ENCODE measurements around the gene GKN2. TPM values are rescaled to one million over a fixed set of nuclear protein-coding genes. Genes with fewer than 3 reads are reported as not detected.

The GKN2 gene, protein sequence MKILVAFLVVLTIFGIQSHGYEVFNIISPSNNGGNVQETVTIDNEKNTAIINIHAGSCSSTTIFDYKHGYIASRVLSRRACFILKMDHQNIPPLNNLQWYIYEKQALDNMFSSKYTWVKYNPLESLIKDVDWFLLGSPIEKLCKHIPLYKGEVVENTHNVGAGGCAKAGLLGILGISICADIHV
- not detected for polyA plus RNA-seq

DNA sequence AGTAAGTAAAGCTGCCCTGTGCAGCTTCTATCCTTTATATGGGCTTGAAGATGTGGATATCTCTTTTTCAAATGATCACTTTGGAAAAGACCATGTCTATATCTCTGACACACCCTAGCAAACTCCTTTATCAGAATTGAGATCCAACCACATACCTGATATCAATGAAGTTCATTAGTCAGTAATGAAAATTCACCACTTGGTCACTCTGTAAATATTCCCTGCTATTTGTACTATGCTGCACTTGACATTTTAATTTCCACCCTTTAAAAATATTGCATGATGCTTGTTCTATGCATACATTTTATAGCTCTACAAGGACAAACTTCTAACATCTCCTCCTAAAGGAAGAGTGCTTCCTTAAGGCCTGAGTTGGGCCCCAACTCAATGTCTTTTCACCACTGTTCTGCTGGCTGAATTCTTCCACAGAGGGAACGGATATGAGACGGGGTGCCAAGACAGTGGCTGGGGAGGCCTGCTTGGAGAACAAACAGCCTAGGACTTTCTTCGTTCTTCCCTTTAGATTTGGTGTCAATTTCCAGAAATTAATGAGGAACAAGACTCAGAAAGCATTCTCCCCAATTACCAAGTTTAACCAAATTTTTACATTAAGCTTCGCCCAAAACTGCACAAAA, at the start of gene GKN2:
Gene GKN2, minus strand, starts transcription at position 7 of the 635 bp plus-strand sequence. CDS start 32 bp downstream, outside the sequence.
- Mint-ChIP-seq H3K9me3 (peaks cover 0 to 6% (median 0%) of the 10 kb centered on the region in 3 donors), H3K4me1 (no peaks in the 10 kb centered on the region), H3K27ac (no peak within 1 kb of the TSS), H3K27me3 (peaks cover 8% of the 10 kb centered on the region), H3K36me3 (no peaks in the 10 kb centered on the region), H3K4me3 (no peak within 1 kb of the TSS)

DNA sequence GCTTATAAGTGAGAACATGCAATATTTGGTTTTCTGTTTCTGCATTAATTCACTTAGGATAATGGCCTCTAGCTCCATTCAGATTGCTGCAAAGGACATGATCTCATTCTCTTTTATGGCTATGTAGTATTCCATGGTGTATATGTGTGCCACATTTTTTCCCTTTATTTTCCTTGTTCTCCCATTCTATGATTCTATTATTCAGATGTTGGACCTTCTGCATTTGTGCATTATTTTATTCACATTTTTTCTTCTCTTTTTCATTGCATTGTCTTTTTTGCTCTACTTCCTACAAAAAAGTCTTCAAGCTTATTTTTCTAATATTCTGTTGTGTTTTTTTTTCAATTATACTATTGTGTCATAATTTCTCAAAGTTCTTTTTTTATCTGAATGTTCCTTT, 49.2 kb upstream of the GKN2 start:
- Mint-ChIP-seq H3K4me1 (peaks cover 0 to 4% (median 0%) of the 10 kb centered on the region in 3 donors), H3K27me3 (peaks cover 15% of the 10 kb centered on the region), H3K4me3 (no peak overlapping the region), H3K27ac (no peak overlapping the region), H3K9me3 (peaks cover 5 to 10% (median 9%) of the 10 kb centered on the region in 3 donors), H3K36me3 (peaks cover 4% of the 10 kb centered on the region)

DNA sequence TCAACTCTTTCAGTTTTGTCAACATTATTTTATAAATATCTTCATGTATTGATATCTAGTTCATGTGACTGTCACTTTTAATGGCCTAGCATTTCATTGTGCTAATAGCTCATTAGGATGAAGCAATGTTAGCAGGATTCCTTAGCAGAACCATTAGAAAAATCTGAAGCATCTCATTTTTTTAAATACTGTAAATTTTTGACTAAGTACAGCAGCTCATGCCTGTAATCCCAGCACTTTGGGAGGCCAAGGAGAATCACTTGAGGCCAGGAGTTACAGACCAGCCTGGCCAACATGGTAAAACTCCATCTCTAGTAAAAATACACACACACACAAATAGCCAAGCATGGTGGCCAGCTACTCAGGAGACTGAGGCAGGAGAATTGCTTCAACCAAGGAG, 44.7 kb upstream of the GKN2 start:
- Mint-ChIP-seq H3K9me3 (peaks cover 2 to 10% (median 4%) of the 10 kb centered on the region in 3 donors), H3K4me3 (no peak overlapping the region), H3K4me1 (no peaks in the 10 kb centered on the region), H3K27ac (no peak overlapping the region), H3K36me3 (peaks cover 2% of the 10 kb centered on the region), H3K27me3 (peaks cover 10% of the 10 kb centered on the region)

DNA sequence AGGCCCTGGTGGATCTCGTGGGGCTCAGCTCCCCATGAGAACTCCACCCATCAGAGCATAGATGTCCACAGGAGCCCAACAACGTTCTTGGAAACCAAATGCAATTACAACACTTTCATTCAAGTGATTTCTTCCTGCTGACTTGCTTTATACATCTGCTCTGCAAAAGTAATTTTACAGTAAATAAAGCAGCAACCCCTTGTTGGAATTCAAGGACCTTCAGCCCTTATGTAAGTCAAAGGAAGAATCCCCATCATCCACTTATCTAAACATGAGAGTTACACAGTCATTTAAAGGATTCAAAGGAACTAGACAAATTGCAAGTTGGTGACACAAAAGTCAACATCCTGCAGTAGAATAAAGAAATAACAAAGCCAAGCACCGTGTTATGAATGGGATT, 43.2 kb upstream of the GKN2 start:
- Mint-ChIP-seq H3K4me3 (peak overlapping the region in 1 of 4 donors; percentile 52), H3K36me3 (no peaks in the 10 kb centered on the region), H3K27me3 (peaks cover 8% of the 10 kb centered on the region), H3K27ac (no peak overlapping the region), H3K9me3 (peaks cover 0 to 1% (median 1%) of the 10 kb centered on the region in 3 donors), H3K4me1 (no peaks in the 10 kb centered on the region)

DNA sequence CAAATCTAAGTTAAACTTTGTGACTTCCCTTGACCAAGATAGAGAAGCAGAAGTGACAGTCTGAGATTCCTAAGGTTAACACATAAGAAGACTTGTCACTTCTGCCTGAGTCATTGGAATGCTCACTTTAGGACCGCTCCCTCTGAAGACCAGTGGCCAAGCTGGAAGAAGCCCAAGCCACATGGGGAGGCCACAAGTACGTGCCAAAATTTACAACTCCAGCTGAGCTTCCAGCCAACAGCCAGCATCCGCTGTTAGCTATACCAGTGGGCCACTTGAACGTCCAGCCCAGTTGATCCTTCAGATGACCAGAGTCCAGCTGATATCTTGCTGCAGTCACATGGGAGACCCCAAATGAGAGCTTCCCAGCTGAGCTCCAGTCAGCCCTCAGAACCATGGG, 42.2 kb upstream of the GKN2 start:
- Mint-ChIP-seq H3K4me3 (no peak overlapping the region), H3K27me3 (peaks cover 11% of the 10 kb centered on the region), H3K36me3 (no peaks in the 10 kb centered on the region), H3K4me1 (no peaks in the 10 kb centered on the region), H3K9me3 (peaks cover 0 to 1% (median 1%) of the 10 kb centered on the region in 3 donors), H3K27ac (no peak overlapping the region)

DNA sequence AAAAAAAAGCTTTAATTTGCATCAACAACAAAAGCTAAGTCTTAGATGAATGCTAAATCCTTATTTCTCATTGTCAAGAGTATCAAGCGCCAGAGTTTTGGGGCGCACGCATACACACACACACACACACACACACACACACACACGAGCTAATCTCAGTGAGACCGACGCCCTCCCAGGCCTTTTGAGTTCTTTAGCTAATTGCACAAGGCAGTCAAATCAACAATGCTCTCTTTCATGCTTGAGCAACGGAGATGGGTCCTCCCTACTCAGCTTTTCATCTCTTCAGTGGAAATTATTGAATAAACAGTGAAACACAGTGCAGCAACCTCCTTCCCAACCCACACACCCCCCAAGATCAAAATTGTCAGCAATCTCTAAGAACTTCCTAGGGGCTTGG, 41.0 kb upstream of the GKN2 start:
- Mint-ChIP-seq H3K27ac (no peak overlapping the region), H3K9me3 (peaks cover 0 to 1% (median 1%) of the 10 kb centered on the region in 3 donors), H3K36me3 (no peaks in the 10 kb centered on the region), H3K4me1 (no peaks in the 10 kb centered on the region), H3K27me3 (peaks cover 11% of the 10 kb centered on the region), H3K4me3 (no peak overlapping the region)

DNA sequence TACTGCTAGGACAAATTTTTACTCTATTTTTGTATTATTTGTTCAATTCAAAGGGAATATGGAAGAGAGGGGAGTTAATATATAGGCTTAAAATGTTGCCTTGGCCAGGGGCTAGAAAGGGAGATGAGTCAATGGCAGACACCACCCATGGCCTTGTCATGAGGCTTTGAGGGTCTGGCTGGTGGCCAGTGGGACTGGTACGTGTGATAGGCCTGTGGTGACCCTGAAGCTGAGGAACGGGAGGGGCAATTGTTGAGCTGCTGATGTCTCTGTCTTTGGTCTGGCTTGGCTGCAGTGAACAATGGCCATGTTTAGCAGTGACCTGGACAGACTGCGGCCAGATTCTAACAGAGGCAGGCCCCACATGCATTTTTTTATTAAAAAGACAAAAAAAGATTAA, 40.2 kb upstream of the GKN2 start:
- Mint-ChIP-seq H3K4me1 (no peaks in the 10 kb centered on the region), H3K27ac (no peak overlapping the region), H3K36me3 (peaks cover 2% of the 10 kb centered on the region), H3K27me3 (peaks cover 11% of the 10 kb centered on the region), H3K9me3 (no peaks in the 10 kb centered on the region), H3K4me3 (no peak overlapping the region)

DNA sequence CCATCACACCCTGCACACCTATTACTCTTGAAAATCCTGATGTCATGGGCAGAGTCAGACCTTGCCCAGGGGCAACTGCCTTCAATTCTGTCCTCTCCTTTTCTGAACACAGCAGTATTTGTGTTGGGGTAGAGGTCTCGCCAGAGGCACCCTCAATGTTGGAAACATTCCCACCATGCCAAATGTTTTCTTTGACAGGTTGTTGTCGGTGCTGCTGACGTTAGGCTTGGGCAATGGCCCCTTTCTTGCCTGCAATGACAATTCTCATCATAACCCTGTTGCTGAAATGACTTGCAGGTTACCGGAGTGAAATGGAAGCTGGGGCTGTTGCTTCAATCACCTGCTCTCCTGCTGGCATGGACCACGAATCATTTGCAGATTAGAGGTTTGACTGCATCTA, 39.6 kb upstream of the GKN2 start:
- no peak overlapping the region for H3K27ac Mint-ChIP-seq
- peaks cover 2% of the 10 kb centered on the region for H3K36me3 Mint-ChIP-seq
- peaks cover 11% of the 10 kb centered on the region for H3K27me3 Mint-ChIP-seq
- no peak overlapping the region for H3K4me3 Mint-ChIP-seq
- no peaks in the 10 kb centered on the region for H3K9me3 Mint-ChIP-seq
- H3K4me1 Mint-ChIP-seq: no peaks in the 10 kb centered on the region

DNA sequence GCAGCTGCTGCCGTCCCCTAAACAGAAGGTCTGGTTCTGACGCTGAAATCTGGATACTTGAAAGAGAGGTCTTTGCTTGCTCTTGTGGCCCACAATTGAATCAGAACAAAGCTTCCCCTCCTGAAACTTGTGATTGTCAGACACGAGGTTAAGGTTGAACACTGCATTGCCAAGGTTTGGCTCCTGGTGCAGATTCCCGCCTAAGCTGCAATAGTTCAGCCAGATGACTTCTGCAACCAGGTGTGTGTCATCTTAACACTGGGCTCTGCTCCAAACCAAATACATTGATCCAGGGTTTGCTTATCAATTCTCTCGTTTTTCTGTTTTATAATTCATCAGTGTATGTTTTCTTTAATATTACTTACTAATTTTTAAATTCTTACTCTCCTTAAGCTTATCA, 36.3 kb upstream of the GKN2 start:
- no peak overlapping the region for H3K27ac Mint-ChIP-seq
- H3K4me1 Mint-ChIP-seq: no peaks in the 10 kb centered on the region
- H3K27me3 Mint-ChIP-seq: peaks cover 7% of the 10 kb centered on the region
- H3K4me3 Mint-ChIP-seq: no peak overlapping the region
- H3K9me3 Mint-ChIP-seq: no peaks in the 10 kb centered on the region
- peaks cover 2% of the 10 kb centered on the region for H3K36me3 Mint-ChIP-seq

DNA sequence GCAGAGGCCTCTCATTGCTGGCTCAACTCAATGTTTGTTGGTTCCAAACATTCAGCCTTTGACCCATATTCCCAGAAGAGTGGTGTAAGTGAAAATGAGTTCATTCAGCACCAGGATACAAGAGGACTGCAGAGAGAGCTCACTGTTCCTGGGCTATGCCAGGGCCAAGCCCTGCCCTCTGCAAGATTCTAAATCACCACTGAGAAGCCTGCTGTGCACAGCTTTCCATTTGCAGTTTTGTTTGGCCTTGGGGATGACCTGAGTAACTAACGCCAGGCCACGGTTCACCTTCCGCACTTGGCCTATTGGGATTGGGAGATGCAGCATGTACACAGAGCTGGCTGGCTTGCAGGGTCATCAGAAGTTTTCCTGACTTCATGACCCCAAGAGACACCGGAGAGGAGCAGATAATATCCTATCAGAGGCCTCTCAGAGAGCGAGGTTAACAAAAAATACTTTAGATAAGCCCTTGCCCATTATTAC, 34.4 kb upstream of the GKN2 start:
- Mint-ChIP-seq H3K9me3 (no peaks in the 10 kb centered on the region), H3K27me3 (peaks cover 6% of the 10 kb centered on the region), H3K4me1 (no peaks in the 10 kb centered on the region), H3K4me3 (no peak overlapping the region), H3K36me3 (peaks cover 2% of the 10 kb centered on the region), H3K27ac (no peak overlapping the region)

DNA sequence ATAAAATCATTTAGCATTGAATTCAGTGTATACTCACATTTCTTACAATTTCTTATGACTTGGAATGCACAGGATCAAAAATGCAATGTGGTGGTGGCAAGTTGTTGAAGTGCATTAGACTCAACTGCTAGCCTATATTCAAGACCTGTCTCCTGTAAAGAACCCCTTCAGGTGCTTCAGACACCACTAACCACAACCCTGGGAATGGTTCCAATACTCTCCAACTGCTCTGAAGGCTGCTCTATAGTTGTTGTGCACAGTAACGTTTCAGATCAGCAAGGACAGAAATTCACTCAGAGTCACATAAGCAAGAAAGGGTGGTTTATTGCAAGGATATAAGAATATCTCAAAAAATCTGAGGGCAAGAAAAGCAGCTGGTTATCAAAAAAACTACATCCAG, 28.3 kb upstream of the GKN2 start:
- Mint-ChIP-seq H3K9me3 (no peaks in the 10 kb centered on the region), H3K36me3 (peaks cover 2% of the 10 kb centered on the region), H3K4me1 (no peaks in the 10 kb centered on the region), H3K27me3 (peaks cover 8% of the 10 kb centered on the region), H3K27ac (no peak overlapping the region), H3K4me3 (no peak overlapping the region)

DNA sequence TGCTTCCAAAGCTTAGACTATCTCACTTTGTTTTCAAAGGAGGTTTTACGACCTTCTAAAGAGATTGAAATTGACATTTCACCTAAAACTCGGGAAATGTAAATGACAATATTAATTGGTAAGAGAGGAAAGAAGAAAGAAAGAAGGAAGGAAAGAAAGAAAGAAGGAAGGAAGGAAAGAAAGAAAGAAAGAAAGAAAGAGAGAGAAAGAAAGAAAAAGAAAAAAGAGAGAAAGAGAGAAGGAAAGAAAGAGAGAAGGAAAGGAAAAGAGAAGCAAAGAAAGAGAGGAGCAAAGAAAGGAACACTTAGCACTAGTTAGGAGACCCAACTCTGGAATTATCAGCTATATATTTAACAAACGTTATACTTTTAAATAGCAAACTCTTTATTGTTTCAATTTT, 25.4 kb upstream of the GKN2 start:
- Mint-ChIP-seq H3K36me3 (peaks cover 2% of the 10 kb centered on the region), H3K27ac (no peak overlapping the region), H3K4me1 (no peaks in the 10 kb centered on the region), H3K27me3 (peaks cover 12% of the 10 kb centered on the region), H3K9me3 (peaks cover 0 to 2% (median 0%) of the 10 kb centered on the region in 3 donors), H3K4me3 (no peak overlapping the region)

DNA sequence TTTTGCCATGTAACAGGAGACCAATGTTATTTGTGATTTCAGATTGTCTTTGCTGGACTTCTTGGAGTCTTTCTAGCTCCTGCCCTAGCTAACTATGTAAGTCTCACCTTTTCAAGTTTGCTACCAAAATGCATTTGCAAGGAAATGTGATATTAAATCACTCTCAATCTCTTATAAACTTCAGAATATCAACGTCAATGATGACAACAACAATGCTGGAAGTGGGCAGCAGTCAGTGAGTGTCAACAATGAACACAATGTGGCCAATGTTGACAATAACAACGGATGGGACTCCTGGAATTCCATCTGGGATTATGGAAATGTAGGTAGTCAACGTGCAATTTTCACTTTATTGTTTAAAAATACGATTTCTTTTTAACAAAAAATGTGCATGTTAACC, 24.8 kb upstream of the GKN2 start:
- H3K36me3 Mint-ChIP-seq: peaks cover 2% of the 10 kb centered on the region
- no peak overlapping the region for H3K4me3 Mint-ChIP-seq
- H3K27ac Mint-ChIP-seq: no peak overlapping the region
- no peaks in the 10 kb centered on the region for H3K4me1 Mint-ChIP-seq
- H3K9me3 Mint-ChIP-seq: peaks cover 0 to 2% (median 0%) of the 10 kb centered on the region in 3 donors
- H3K27me3 Mint-ChIP-seq: peaks cover 12% of the 10 kb centered on the region

DNA sequence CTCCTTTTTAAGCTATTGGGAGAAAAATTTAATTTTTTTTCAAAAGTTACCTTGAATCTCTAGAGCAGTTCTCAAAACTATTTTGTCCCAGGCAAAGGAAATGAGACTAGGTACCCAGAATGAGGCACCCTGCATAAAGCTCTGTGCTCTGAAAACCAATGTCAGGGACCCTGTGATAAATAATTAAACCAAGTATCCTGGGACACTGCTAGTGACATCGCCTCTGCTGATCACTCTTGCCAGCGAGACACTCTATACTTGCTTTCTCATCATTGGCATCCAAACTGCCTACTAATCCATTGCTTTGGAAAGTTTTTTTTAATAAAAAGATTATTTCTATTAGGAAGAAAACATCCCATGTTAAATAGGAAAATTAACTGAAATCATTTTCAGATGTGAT, 23.2 kb upstream of the GKN2 start:
- Mint-ChIP-seq H3K4me3 (no peak overlapping the region), H3K9me3 (peaks cover 0 to 2% (median 0%) of the 10 kb centered on the region in 3 donors), H3K27me3 (peaks cover 7% of the 10 kb centered on the region), H3K27ac (no peak overlapping the region), H3K4me1 (no peaks in the 10 kb centered on the region), H3K36me3 (peaks cover 2% of the 10 kb centered on the region)

DNA sequence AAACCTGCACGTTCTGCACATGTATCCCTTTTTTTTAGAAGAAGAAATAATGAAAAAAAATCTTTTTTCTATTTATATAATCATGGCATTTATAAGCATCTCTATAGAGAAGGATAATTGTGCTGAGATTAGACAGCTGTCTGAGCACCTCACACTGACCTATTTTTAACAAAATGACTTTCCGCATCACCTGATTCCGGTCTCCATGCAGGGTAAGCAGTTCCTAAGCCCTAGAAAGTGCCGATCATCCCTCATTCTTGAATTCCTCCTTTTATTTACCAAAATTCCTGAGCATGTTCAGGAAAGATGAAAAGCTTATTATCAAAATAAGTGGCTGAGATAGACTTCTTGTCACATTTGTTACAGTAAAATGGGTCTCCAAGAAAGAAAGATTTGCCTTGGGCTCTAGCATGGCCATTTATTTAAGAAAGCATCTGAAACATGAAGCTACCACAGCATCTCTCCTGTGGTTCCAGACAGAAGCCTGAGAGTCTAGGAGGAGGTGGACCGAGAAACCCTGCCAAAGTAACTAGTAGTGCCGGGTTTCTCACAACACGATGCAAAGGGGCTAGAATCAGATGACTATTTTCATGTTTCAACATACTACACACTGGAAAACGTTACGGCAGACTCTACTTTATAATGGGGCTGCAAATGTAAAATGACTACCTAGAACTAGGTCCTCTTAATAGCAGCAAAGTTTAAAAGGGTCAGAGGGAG, 22.4 kb upstream of the GKN2 start:
- H3K36me3 Mint-ChIP-seq: peaks cover 2% of the 10 kb centered on the region
- H3K27ac Mint-ChIP-seq: no peak overlapping the region
- H3K9me3 Mint-ChIP-seq: peaks cover 0 to 2% (median 0%) of the 10 kb centered on the region in 3 donors
- H3K4me3 Mint-ChIP-seq: no peak overlapping the region
- no peaks in the 10 kb centered on the region for H3K4me1 Mint-ChIP-seq
- H3K27me3 Mint-ChIP-seq: peaks cover 7% of the 10 kb centered on the region
